ENCODE measurements around the gene CARMIL3.

- TF ChIP-seq CTCF (IDR thresholded peaks at IDR 0.05) = no peak
- TF ChIP-seq POLR2A (IDR thresholded peaks at IDR 0.05) = no peak
Observed at GRCh38 chr14:24114532-24115421, 63.0 kb downstream of the CARMIL3 start, which contains the start of the genes DCAF11 and NRL.

All from vagina (tissue), 2 donors.